Epithelial cell of proximal tubule (primary cell): ENCODE data around the gene PRIMA1. TPM values are rescaled to one million over a fixed set of nuclear protein-coding genes. Genes with fewer than 3 reads are reported as not detected.

Experiments
- total RNA-seq: library from RNA; depleted of rRNA; stranded (reverse); fragments of >200 nt; gene quantifications from 2 replicates; pipeline ENCODE4 v1.2.3, GENCODE V29; 2015

The PRIMA1 gene
- total RNA-seq, 1 donor from 2014 or later, result not detected

Other genes with a start within 250 kb of the PRIMA1 start
- gene FAM181A, start 138.9 kb upstream of the PRIMA1 start, total RNA-seq, result not detected in 2 replicates
- gene ASB2, start 188.1 kb upstream of the PRIMA1 start, total RNA-seq, result 0.46 and 1.4 TPM in 2 replicates
- gene CCDC197, start 208.8 kb upstream of the PRIMA1 start, total RNA-seq, result not detected in 2 replicates
- gene OTUB2, start 237.9 kb upstream of the PRIMA1 start, total RNA-seq, result 5.6 and 15.0 TPM in 2 replicates